B cell (primary cell): ENCODE results near the gene CARD10.

ENCODE experiments used
- CTCF ChIP-seq: fragments of 200-600 bp; IDR thresholded peaks from one replicate; pipeline ENCODE4 v1.8.0; 2022; ENCODE audit warnings: antibody characterized with exemption, mild to moderate bottlenecking
- EZH2 ChIP-seq: IDR thresholded peaks from 2 replicates; pipeline ENCODE4 v1.6.1; 2012; ENCODE audit warnings: borderline replicate concordance, low read depth, mild to moderate bottlenecking, moderate library complexity, low read length; ENCODE audit not compliant: insufficient read depth, poor library complexity, severe bottlenecking

GRCh38 chr22:37559901-37560607 lies 40.8 kb upstream of the CARD10 start, which contains the start of gene CDC42EP1:
- no peak for TF ChIP-seq CTCF
- TF ChIP-seq EZH2, result no peak
